Posterior vena cava (tissue), 2 donors: Measurements from ENCODE around the gene TTC7B. TPM values are rescaled to one million over a fixed set of nuclear protein-coding genes. Genes with fewer than 3 reads are reported as not detected.

Source experiments
- DNase-seq: peaks from one replicate; pipeline ENCODE4 v3.0.0-alpha.2; 2020; ENCODE audit warnings: low spot score
- intact Hi-C, 2 donors: fragments of 100-400 bp; cut with DNase I; formaldehyde crosslinking; loops; one replicate each; pipeline versions ENCODE4 v1.14.1 to v1.14.2; 2022 to 2023
- total RNA-seq, 2 donors: library from RNA; stranded (reverse); fragmentation: NEBNext Ultra II Directional; extraction: Animal tissue kit (Norgen Biotek cat#: 25700); gene quantifications; one replicate each; pipeline ENCODE4 v1.2.1, GENCODE V29; 2021
- donor health status: DM: yes; HTN: yes; CAD: no.
- donor health status: DM: yes; HTN: yes; CAD: no.

The TTC7B gene
- total RNA-seq, 2 donors from 2014 or later, result 60.5 to 75.7 TPM

DNA sequence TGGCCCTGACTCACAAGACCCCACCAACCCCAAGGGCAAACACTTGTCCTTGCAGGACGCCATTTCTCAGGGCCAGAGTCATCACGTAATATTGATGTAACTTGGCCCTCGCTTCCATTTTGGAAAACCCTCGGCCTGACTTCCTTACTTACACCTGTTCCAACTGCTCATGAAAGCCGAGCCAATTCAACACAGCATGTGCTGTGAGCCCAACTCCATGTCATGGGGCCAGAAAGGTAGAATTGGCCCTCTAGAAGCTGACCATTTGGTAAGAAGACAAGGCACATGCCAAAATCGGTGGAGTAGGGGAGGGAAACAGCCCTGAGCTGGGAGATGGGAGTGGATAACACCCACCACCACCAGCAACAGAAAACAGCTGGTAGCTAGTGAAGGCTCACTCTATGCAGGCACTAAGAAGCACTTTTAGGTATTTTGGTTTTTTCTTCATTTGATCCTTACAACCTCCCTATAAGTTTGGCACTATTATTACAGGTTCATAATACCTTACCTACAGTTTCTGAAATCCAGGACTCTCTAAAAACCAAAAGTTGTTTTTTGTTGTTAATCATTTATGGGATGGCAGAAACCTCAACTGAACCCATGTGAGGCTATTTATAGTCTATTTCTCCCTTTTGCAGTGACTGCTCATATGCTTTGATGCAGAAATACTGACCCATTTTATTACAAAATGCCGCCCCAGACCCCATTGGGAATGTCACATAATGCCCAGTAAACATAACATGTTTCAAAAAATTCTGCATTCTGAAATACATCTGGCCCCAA is 6.5 kb downstream of the TTC7B start:
- intact Hi-C loops, result no loop called here
- no peak for DNase-seq

DNA sequence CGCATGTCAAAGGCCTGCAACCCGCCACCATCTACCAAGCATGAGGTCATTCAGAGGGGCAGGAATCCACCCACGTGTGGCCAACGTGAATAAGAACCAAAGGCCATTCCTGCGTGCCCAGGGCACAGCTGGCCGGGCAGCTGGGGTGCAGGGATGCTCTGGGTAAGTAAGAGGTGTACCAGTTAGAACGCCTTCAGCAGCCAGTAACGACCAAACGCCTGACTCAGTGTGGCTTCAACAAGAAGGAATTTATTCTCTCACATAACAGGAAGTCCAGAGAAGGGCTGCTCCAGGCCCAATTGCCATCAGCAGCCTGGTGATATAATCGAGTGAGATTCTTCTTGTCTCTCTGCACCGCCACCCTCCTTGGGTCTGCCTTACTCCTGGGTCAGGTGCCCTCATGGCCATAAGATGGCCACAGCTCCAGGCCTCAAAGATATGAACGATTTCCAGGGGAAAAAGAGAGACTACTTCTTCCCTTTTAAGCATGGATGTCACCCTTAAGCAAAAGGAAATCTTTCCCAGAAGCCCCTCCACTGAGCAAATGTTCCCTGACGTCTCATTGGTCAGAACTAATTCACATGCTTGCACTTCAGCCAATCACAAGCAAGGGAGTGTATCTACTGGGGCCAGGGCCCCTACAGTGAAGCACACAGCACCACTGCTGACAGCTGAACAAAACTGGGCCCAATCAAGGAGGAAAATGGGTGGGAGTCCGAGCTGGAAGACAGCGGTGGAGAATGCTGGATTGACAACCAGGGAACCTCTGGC is 7.3 kb downstream of the TTC7B start:
- no peak for DNase-seq
- intact Hi-C loops, result no loop called here

DNA sequence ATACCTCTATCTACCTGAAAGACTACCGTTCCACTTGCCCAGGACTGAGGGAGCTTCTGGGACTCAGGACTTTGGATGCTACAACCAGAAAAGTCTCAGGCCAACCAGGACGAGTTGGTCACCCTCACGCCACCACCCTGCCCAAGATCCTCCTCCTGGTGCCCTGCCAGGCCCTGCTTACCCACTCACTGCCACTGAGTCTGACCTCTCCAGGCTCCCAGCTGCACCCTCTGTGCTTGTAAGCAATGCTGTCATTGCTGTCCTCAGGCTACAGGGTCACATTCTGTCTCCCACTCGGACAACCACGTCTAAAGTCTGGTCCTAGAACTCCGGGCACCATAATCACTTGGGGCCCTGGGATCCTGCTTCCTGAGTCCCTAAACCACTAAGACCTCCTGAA is 9.2 kb downstream of the TTC7B start:
- DNase-seq, result no peak
- intact Hi-C loops, result no loop called here

DNA sequence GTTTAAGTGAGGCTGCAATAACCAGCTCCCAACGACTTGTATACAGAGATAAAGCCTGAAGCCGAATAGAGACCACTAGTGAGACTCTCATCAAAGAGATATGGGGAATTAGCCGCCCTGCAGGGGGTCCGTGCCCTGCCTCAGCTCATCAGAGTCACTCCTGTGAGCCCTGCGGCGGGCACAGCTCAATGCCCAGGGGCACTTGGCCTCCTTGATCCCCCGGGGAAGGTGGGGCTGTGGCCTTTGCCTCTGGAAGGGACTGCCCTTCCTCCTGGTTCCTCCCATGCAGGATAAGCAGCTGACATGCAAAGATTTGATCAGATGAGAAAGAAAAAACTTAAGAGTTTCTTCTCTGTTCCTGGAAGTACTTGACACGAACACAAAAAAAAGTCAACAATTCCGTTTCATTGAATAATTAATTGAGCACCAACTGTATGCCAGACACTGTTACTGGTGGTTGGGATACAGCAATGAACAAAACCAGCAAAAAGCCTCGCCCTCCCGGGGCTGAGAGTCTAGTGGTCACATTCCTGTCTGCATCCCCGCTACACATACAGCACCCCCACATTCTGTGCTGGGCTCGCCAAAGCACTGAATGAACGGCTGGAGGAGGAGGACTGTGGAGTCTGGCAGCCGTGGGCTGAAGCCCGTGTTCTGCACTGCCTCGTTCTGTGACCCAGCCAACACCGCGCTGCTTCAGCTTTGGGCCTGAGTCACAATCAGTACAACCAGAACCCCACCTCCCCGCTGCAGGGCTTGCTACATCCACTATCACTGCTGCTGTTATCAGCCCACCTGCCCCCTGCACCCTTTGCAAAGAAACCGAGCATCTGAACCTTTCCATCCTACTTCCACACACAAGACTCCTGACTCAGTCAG is 10.3 kb downstream of the TTC7B start:
- DNase-seq, result peak; percentile 88
- intact Hi-C loops, result no loop called here

DNA sequence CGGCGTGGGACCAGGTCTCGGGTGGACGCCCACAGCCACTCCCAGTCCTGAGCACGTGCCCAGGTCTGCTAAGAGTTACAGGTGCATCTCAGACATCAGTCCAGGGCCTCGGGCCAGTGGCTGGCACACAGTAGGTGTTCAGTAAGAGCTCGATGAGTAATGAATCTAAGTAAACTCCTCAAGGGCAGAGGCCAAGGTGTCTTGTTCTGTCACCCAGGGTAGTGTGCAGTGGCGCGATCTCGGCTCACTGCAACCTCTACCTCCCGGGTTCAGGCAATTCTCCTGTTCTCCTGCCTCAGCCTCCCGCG is 11.2 kb downstream of the TTC7B start:
- no peak for DNase-seq
- intact Hi-C loops, result no loop called here

DNA sequence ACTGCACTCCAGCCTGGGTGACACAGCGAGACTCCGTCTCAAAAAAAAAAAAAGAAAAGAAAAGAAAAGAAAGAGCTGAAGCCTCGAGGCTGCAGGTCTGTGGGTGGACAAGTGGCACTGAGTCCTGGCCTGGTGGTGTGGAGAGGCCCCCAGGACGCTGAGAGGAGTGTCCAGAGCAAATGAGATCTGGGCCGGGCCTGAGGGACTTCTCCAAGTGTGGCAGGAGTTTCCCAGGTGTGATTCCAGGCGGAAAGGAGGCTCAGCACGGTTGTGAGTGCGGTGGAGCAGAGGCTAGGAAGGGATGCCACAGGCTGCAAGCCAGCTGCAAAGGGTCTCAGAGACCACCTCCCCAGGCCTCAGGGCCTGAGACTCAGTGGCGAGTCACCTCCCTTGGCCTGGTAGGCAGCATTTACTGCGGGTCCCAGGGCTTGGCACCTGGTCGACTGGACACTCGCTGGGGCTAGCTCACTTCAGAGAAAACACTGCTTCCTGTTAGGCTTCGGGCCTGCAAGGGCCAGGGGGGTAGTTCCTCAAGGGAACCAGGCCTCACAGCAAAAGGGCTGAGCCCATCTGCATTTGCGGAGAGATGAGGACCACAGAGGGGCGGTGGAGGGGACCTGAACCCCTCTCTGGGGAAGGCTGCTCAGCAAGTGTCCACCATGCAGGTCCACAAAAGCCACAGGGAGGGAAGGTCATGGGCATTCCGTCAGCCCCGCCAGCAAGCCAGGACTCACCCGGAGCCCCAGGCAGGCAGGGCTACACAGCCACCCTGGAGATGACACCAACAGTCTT is 11.7 kb downstream of the TTC7B start:
- intact Hi-C loops, result no loop called here
- DNase-seq, result no peak

DNA sequence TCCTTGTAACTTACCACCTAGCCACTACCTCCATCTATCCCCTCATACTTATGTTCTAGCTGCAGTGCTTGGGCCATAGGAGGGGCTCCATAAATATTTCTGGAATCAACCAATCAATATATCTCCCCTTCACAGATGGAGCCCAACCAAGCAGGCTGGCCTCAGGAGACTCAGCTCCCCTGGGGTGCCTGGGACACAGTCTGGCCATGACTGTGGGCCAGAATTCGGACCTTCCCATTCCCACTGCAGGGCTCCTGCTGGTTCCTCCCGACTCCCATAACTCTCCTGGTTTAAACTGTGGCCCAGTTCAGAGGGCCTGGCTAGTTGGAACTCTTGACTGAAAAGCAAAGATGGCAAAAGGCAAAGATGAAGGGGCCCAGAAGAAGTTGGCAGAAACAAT is 13.0 kb downstream of the TTC7B start:
- no peak for DNase-seq
- intact Hi-C loops, result no loop called here

DNA sequence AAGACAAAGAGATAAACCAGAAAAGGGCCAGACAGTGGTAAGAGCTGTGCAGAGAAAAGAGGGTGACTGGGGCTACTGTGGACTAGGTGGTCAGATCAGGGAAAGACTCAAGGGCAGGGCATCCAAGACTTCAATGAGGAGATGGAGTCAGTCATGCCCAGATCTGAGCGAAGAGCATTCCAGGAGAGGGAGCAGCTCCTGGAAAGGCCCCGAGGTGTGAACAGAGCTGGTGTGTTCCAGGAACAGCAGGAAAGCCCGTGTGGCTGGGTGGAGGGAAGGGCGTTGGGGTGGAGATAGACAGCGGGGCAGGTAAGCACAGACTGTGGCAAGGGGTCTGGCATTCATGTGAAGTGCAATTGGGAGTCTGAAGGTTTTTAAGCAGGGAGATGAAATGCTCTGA is 16.8 kb downstream of the TTC7B start:
- intact Hi-C loops, result no loop called here

DNA sequence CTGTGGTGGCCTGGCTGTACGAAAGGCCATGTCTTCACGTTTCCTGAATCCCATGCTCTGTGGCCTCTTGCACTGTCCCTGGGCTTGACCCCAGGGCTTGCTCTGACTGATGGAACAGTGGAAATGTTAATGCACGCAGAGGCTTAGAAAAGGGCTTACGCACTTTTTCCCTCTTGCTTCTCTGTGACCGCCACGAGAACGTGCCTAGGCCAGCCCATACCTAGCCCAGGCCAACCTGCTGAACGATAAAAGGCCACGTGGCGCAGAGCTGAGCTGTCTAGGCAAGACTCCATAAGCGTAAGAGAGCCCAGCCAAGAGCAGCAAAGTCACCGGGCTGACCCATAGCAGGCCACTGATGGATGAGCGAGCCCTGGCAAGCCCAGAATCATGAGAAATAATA is 18.3 kb downstream of the TTC7B start:
- DNase-seq, result no peak
- intact Hi-C loops, result no loop called here

More for the DNA sequence above, 16.8 kb downstream of the TTC7B start:
- no peak for DNase-seq

DNA sequence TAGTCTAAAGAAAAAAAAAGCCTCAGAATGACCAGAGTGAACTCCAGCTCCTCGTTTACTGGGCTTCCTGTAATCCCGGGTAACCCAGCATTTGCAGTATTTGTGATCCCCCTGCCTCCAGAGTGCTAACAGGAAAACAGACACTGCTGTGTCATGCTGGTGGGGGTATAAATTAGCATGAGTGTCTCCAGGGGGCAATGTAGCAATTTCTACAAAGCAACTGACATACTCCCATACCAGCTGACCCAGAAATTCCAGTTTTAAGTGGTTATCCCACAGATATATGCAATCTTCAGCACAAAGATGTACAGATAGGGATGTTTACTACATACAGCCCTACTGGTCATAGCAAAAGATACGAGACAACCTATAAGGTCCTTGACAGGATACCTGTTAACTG is 18.8 kb downstream of the TTC7B start:
- DNase-seq, result no peak
- intact Hi-C loops, result no loop called here

DNA sequence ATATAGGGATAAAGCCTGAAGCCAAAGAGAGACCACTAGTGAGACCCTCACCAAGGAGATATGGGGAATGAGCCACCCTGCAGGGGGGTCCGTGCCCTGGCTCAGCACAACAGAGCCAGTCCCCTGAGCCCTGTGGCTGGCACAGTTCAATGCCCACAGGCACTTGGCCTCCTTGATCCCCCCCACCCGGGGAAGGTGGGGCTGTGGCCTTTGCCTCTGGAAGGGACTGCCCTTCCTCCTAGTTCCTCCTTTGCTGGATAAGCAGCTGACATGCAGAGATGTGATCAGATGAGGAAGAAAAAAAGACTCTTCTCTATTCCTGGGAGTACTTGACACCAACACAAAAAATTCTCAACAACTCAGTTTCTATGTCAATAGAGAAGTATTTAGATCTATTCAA is 19.9 kb downstream of the TTC7B start:
- no peak for DNase-seq
- intact Hi-C loops, result no loop called here

DNA sequence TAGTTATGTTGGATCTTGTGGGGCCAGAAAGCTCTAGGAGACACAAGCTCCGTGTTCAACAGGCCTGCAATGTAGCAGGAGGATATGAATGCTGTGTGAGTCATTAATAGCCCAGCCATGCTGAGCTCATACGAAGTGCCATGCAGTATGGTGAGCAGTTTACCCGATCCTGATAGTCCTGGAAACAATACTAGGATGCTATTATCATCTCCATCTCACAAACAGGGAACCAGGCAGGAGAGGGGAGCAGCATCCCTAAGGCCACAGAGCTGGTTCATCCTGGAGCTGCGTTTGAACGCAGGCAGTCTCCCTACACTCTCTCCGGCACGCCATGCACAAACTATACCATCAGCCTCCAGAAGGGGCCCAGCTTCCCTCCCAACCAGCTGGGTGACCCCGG is 20.5 kb downstream of the TTC7B start:
- DNase-seq, result no peak

DNA sequence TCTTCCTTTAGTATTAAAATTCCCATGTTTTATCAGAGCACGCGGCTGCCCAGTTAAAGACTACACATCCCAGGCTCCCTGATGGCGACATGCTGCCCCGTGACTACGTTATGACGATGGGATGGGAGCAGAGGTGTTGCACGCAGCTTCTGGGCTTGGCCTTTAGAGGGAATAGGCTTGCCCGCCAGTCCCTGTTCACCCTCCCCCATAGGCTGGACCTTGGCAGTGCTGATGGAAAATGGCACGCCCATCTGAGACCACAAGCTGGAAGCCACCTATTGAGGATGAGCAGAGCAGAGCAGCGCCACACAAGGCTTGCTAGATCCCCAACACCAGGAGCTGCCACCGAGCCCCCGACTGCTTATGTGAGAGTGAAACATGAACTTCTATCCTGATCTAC is 24.7 kb downstream of the TTC7B start:
- DNase-seq, result peak; percentile 78
- intact Hi-C loops, result no loop called here

More for the DNA sequence above, 20.5 kb downstream of the TTC7B start:
- intact Hi-C loops, result no loop called here

DNA sequence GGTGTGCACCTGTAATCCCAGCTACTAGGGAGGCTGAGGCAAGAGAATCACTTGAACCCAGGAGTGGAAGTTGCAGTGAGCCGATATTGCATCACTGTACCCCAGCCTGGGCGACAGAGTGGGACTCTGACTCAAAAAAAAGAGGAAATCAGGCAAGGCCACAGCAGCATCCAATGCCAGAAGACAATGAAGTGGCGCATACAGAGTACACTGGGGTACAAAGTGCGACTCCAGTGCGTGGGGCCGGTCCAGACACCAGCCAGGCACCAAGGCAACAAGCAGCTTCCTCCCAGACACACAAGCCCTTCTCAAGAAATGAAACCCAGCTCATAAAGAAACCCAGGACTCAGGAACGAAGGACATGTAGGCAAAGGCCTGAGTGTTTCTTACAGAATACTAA is 28.2 kb downstream of the TTC7B start:
- intact Hi-C loops, result no loop called here
- peak; percentile 81 for DNase-seq

DNA sequence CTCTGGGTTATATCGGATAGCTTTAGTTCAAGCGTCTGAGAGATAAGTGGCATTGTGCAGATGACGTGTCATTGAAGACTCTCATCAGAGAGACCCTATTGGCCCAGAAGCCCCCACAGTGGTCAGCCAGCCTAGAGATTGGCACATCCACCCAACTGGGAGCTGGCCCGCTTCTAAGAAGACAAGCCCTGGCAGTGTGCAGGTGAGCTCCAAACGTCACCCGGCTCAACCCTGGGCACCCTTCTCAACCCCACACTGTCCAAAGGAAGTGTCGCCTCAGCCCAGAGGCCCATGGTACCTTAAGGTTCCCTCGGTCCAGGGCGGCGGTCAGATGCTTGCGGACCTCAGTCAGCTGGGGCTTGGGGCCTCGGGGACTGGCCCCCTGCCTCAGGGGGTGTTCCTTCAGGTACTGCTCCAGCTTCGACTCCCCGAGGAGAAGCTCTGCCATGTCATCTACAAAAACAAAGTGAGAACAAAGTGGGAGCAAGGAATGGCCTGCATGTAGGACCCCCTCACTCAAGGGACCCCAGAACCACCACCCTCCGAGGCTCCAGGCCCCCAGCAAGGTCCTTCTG is 30.3 kb downstream of the TTC7B start:
- intact Hi-C loops, result no loop called here
- DNase-seq, result peak; percentile 47

DNA sequence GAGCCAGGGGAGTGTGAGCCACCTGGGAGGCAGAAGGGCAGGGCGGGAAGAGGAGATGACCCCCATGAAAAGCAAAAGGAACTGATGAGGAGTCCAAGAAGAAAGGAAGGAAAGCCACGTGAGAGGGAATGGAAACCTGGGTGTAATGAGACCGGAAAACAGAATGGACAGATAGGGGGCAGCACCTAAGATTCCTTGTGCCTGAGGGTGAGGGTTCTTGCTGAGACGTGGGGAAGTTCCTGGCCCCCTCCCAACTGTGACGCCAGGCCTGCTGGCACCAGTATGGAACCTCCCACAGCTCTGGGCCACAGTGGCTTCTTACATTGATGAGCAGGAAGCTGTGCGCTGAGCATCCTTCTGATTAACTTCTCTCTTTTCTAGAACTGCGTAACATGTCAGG is 30.8 kb downstream of the TTC7B start:
- peak; percentile 91 for DNase-seq
- intact Hi-C loops, result no loop called here

DNA sequence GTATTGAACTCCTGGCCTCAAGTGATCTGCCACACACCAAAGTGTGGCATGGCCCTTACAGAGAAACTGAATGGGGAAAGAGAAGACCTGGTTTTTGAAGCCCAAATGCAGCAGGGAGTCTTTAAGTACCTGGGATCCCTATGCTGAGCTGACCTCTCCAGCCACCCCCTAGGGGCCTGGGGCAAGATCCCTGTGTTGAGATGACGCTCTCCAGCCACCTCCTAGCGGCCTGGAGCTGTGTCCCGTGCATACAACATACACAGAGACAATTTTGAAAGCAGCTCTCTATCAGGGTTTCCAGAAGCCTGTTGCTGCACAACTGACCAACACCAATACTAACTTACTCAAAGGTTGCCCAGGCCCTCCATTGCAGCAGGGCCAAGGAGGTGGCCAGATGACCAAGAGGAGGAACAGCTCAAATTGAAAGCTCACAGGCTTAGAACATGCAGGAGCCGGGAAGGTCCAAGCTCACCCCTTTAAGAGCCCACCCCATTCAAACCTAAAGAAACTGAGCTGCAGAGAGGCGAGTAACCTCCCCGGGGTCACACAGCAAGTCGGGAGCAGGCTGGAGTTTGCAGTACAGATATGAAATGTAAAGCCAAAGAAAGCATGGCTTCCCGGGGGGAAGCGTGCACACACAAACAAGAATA is 31.5 kb downstream of the TTC7B start:
- peak; percentile 35 for DNase-seq
- intact Hi-C loops, result no loop called here

DNA sequence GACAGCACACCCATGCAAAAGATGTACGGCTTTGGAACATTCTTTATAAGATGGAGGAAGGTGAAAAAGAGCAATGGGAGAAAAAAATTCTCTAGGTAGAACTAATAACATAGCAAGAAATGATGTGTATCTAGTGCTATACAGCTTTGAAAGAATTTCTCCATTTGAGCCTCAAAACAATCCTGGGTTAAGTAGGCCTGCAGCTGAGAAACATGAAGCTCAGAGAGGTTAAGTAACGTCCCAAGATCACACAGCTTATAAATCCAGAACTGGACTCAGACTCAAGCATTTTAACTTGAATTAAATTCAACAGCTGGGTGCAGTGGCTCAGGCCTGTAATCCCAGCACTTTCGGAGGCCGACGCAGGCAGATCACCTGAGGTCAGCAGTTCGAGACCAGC is 32.9 kb downstream of the TTC7B start:
- intact Hi-C loops, result no loop called here
- DNase-seq, result no peak

DNA sequence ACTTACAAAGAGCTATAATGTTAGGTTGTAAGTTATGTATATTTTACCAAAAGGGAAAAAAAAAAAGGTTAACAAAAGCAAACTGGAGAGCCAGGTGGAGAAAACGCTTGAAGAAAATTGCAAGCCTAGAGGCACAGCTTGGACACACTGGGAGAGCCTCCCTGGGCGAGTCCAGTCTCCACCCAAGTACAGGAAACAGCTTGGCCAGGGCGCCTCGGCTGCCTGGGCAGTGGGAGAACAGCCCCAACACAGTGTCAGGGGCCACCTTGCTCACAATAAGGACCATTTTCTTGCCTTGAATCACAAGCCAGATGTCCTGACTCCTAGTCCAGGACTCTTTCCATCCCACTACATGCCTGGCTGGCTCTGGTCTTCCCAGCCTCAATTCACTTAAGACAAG is 33.3 kb downstream of the TTC7B start:
- DNase-seq, result peak; percentile 67
- intact Hi-C loops, result no loop called here
